Adrenal gland (tissue), 12 donors: ENCODE results near the gene SNPH. TPM values are rescaled to one million over a fixed set of nuclear protein-coding genes. Genes with fewer than 3 reads are reported as not detected.

Experiments used
- DNase-seq, 7 donors: peaks; one replicate each; pipeline ENCODE4 v3.0.0-alpha.2; 2019 to 2020
- H3K27ac ChIP-seq, 5 donors: fragments of 200-600 bp; sonication (generic) in 4 of 5; 1 replicate in 3 of 5; 2 replicates in 2 of 5; pipeline versions ENCODE4 v1.5.1 to v1.8.0; 2016 to 2020; ENCODE audit warnings: mild to moderate bottlenecking in 1 of 5
- H3K27me3 ChIP-seq: fragments of 200-600 bp; 2 replicates; pipeline ENCODE4 v1.8.0; 2021
- H3K36me3 ChIP-seq, 2 donors: fragments of 200-600 bp; replicated peaks in 1 of 2; 1 replicate in 1 of 2; 2 replicates in 1 of 2; pipeline versions ENCODE4 v1.5.1 to v1.8.0; 2018 to 2022
- H3K4me1 ChIP-seq, 2 donors: fragments of 200-600 bp; replicated peaks in 1 of 2; 1 replicate in 1 of 2; 2 replicates in 1 of 2; pipeline versions ENCODE4 v1.5.1 to v1.8.0; 2018 to 2021
- H3K4me3 ChIP-seq, 4 donors: fragments of 200-600 bp; sonication (generic) in 3 of 4; one replicate each; pipeline ENCODE4 v1.5.1; 2016 to 2018
- H3K9me3 ChIP-seq, 3 donors: fragments of 200-600 bp; sonication (generic) in 1 of 3; replicated peaks in 1 of 3; 1 replicate in 2 of 3; 2 replicates in 1 of 3; pipeline versions ENCODE4 v1.5.1 to v1.8.0; 2016 to 2021
- POLR2A ChIP-seq, 2 donors: fragments of 450-650 bp; IDR thresholded peaks; one replicate each; pipeline ENCODE4 v1.6.1; 2017; ENCODE audit warnings: antibody characterized with exemption in 2 of 2, mild to moderate bottlenecking in 2 of 2, moderate library complexity in 1 of 2
- WGBS, 4 donors: extraction: QIAGEN DNeasy Blood & Tissue Kit in 2 of 4; methylation state at CpG; one replicate each; pipeline versions ENCODE4 v1.1.5 to v1.1.7; 2013 to 2017; 5-methylcytosine and 5-hydroxymethylcytosine counted together
- intact Hi-C, 2 donors: fragments of 100-400 bp; cut with DNase I; formaldehyde crosslinking; loops; one replicate each; pipeline versions ENCODE4 v1.14.1 to v1.15.0; 2022 to 2023
- polyA plus RNA-seq, 3 donors: library from polyadenylated mRNA; stranded (reverse); fragments of 200-250 nt in 2 of 3; fragments of 350-450 nt in 1 of 3; fragmentation: Illumina TruSeq in 1 of 3; extraction: RNeasy Lipid Tissue Mini Kit (QIAGEN cat#74804) in 1 of 3; gene quantifications; one replicate each; pipeline ENCODE4 v1.2.3, GENCODE V29; 2013 to 2014
- total RNA-seq, 9 donors: library from RNA; depleted of rRNA in 4 of 9; stranded (reverse); fragments of >200 nt in 4 of 9; fragments of 120-200 nt in 1 of 9; fragmentation: NEBNext Ultra II Directional in 1 of 9; extraction: Animal tissue kit (Norgen Biotek cat#: 25700) in 1 of 9; gene quantifications; one replicate each; pipeline versions ENCODE4 v1.1.0 to v1.2.4, GENCODE V29; 2013 to 2023
- TF ChIP-seq, protein P1 (sequence below), 6 experiments: fragments of 450-650 bp in 4 of 6; fragments of 200-600 bp in 2 of 6; sonication (generic) in 1 of 6; IDR thresholded peaks; 1 replicate in 5 of 6; 2 replicates in 1 of 6; pipeline versions ENCODE4 v1.5.1 to v1.8.0; 2016 to 2021; ENCODE audit warnings: antibody characterized with exemption in 6 of 6, mild to moderate bottlenecking in 2 of 6, moderate library complexity in 1 of 6
- donor health status: healthy with polysubstance abuse.
- donor health status: Bipolar disorder and iron deficiency.
- donor health status: DM: yes; HTN: yes; CAD: no.
- donor health status: DM: no; HTN: no; CAD: no.
- donor health status: DM: no; HTN: no; CAD: no.
- donor health status: DM: yes; HTN: yes; CAD: no.

Gene SNPH
- total and polyA plus RNA-seq, 12 donors = 2.1 to 18.9 (median 5.8) TPM

- DNase-seq = no peak
- TF ChIP-seq, protein P1, sequence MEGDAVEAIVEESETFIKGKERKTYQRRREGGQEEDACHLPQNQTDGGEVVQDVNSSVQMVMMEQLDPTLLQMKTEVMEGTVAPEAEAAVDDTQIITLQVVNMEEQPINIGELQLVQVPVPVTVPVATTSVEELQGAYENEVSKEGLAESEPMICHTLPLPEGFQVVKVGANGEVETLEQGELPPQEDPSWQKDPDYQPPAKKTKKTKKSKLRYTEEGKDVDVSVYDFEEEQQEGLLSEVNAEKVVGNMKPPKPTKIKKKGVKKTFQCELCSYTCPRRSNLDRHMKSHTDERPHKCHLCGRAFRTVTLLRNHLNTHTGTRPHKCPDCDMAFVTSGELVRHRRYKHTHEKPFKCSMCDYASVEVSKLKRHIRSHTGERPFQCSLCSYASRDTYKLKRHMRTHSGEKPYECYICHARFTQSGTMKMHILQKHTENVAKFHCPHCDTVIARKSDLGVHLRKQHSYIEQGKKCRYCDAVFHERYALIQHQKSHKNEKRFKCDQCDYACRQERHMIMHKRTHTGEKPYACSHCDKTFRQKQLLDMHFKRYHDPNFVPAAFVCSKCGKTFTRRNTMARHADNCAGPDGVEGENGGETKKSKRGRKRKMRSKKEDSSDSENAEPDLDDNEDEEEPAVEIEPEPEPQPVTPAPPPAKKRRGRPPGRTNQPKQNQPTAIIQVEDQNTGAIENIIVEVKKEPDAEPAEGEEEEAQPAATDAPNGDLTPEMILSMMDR (IDR thresholded peaks at IDR 0.05) = no peak
- H3K36me3 ChIP-seq = no peaks in the 10 kb centered on the region
- WGBS, 4 donors = 94 to 96% (median 95%) methylated on average over 3 of the region's 3 CpGs
- peaks cover 5 to 6% of the 10 kb centered on the region in 2 donors for H3K4me1 ChIP-seq
- H3K27me3 ChIP-seq = no peaks in the 10 kb centered on the region
- no peaks in the 10 kb centered on the region for H3K9me3 ChIP-seq
- no peak overlapping the region for H3K4me3 ChIP-seq
- H3K27ac ChIP-seq = no peak overlapping the region
- intact Hi-C loops = no loop called here
Observed at GRCh38 chr20:1269850-1270249, 3.8 kb downstream of the SNPH start.

- no peaks in the 10 kb centered on the region for H3K4me1 ChIP-seq
Observed at GRCh38 chr20:1272368-1273100, 6.4 kb downstream of the SNPH start.

DNA sequence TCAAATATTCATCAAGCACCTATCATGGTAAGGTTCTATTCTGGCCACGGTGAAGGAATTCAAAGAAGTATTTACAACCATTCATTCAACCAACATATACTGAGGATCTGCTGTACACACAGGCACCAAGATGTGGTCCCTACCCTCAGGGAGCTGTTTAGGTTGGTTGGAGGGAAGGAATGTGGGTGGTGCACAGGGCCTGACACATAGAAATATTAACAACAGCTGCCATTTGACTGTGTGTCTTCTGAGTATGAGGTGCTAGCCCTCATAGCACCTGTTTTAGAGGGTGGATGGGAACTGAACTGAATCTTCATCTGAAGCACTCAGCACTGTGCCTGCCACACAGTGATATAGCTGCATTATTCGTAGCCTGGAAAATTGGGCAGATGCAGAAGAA is 7.3 kb downstream of the SNPH start:
- TF ChIP-seq, protein P1 (IDR thresholded peaks at IDR 0.05) = no peak
- no peak for TF ChIP-seq POLR2A (IDR thresholded peaks at IDR 0.05)
- Histone ChIP-seq H3K4me3 (no peak overlapping the region), H3K27ac (no peak overlapping the region), H3K9me3 (no peaks in the 10 kb centered on the region), H3K36me3 (no peaks in the 10 kb centered on the region), H3K4me1 (no peaks in the 10 kb centered on the region), H3K27me3 (no peaks in the 10 kb centered on the region)
- intact Hi-C loops = no loop called here
- WGBS, 4 donors = 87 to 94% (median 91%) methylated on average over 2 of the region's 2 CpGs
- no peak for DNase-seq

More at GRCh38 chr20:1272368-1273100, 6.4 kb downstream of the SNPH start:
- DNase-seq = no peak
- Histone ChIP-seq H3K36me3 (no peaks in the 10 kb centered on the region), H3K27me3 (no peaks in the 10 kb centered on the region), H3K4me3 (no peak overlapping the region), H3K9me3 (no peaks in the 10 kb centered on the region), H3K27ac (no peak overlapping the region)
- intact Hi-C loops = no loop called here
- no peak for TF ChIP-seq POLR2A (IDR thresholded peaks at IDR 0.05)
- TF ChIP-seq, protein P1 (IDR thresholded peaks at IDR 0.05) = no peak
- 79 to 90% (median 86%) methylated on average over 3 to 6 of the region's 6 CpGs for WGBS, 4 donors

- Histone ChIP-seq H3K4me3 (no peak overlapping the region), H3K27ac (no peak overlapping the region), H3K36me3 (no peaks in the 10 kb centered on the region), H3K9me3 (no peaks in the 10 kb centered on the region), H3K27me3 (no peaks in the 10 kb centered on the region), H3K4me1 (no peaks in the 10 kb centered on the region)
- DNase-seq = no peak
- TF ChIP-seq POLR2A (IDR thresholded peaks at IDR 0.05) = no peak
- TF ChIP-seq, protein P1 (IDR thresholded peaks at IDR 0.05) = no peak
- 91 to 93% (median 92%) methylated on average over 13 to 14 of the region's 14 CpGs for WGBS, 4 donors
- intact Hi-C loops = no loop called here
Observed at GRCh38 chr20:1274485-1275311, 8.6 kb downstream of the SNPH start.
